ENCODE data around the gene ZCCHC14.
"Not testable (repeated sequence)": the region's sequence is repeated elsewhere in the genome, so short reads cannot be mapped to it uniquely, and the experiment has no call there.

Gene ZCCHC14

DNA sequence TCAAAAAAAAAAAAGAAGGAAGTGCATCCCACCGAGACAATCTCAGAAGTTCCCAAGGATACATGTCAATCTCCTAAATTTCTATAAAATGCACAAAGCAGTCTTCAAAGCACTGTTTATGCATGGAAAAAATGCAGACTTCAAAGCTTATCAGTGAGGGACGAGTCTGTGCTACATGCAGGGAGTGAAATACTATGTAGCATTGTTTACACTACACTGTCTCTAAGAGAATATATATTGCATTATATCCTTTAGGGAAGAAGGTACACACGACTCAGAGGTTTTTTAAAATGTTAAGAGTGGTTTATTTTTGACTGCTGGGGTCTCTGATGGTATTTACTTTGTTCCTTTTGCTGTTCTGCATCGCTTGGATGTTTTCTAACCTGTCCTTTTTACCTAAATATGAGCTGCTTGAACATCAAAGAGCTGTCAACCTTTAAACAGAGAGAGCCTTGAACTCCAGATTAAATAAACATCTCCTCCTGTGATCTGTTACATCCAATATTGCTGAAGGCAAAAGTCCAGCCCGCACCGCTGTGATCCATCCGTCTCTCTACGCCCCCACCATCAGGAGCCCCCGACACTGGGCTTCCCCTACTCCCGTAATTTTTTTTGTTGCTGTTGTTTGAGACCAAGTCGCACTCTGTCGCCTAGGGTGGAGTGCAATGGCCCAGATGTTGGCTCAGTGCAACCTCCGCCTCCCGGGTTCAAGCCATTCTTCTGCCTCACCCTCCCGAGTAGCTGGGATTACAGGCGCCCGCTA is 110.6 kb downstream of the ZCCHC14 start:
- no peak for DNase-seq (ENCODE audit: low spot score)

GRCh38 chr16:87380881-87381280 is 111.9 kb downstream of the ZCCHC14 start:
- DNase-seq (ENCODE audit: low spot score): no peak

- no peak for DNase-seq (ENCODE audit: low spot score)
Observed at GRCh38 chr16:87380403-87380802, 112.4 kb downstream of the ZCCHC14 start.

- not testable (repeated sequence) for DNase-seq (ENCODE audit: low spot score)
Observed at GRCh38 chr16:87379312-87379752, 113.5 kb downstream of the ZCCHC14 start.

DNA sequence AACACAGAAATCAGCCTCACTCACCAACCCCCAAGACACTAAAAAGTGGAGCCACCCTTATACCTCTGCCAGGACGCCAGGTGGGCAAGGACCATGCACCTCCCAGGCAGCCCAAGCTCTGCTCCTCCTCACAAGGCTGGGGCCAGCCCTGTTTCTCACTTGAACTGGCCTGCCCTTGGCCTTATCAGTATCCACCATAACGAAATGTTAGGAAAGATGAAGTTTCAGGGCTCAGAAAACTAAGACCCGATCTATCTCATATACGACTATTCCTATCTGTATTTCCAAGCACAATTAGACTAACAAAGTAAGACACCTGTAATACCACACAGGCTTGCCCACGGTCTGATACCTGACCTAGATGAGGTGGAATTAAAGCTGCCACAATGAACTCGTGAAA is 116.2 kb downstream of the ZCCHC14 start:
- no peak for DNase-seq (ENCODE audit: low spot score)

GRCh38 chr16:87375426-87376135 is 117.2 kb downstream of the ZCCHC14 start:
- no peak for DNase-seq (ENCODE audit: low spot score)

DNA sequence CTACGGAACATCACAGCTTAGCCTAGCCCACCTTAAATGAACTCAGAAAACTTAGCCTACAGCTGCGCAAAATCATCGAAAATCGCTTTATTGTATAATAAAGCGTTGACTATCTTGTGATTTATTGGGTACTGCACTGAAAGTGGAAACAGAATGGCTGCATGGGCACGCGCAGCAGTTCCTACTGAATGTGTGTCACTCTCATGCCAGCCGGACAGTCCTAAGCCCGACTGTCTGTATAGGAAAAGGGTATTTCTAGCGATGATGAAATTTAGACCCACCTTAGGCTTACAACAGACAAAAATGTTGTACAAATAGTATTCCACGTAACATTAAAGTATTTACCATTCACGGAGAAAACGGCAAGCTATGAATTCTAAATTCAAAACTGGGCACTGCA is 118.5 kb downstream of the ZCCHC14 start:
- no peak for DNase-seq (ENCODE audit: low spot score)

GRCh38 chr16:87372305-87372704 is 120.5 kb downstream of the ZCCHC14 start:
- DNase-seq (ENCODE audit: low spot score): no peak

DNA sequence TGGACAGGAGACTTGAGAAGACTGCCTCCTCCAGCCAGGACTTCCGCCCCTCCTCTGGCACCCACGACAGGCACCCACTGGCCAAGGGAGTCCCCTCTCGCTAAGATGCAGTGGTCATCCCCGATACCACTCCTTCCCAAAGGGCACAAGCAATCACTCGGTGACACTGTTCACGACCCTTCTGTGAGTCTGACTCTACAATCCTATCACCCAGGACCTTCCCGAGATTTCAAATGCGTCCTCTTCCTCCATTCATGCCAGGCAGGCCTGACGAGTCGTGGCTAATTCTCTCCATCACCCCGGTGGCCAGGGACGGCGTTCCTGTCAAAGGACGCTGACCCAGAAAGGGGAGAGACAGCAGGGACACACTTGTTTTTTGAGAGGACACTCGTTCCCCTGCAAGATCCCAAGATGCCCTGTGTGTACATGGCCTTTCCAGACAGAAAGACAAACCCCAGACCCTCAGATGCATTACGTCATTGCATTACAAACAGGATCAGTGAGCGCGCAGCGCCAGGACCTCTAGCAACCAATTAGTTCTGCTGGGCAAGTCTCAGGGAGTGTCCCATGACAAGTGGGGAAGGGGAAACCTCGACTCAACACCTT is 121.5 kb downstream of the ZCCHC14 start:
- no peak for DNase-seq (ENCODE audit: low spot score)

- DNase-seq (ENCODE audit: low spot score): no peak
Observed at GRCh38 chr16:87369796-87370719, 122.8 kb downstream of the ZCCHC14 start.

GRCh38 chr16:87369117-87369765 is 123.6 kb downstream of the ZCCHC14 start:
- no peak for DNase-seq (ENCODE audit: low spot score)

- DNase-seq (ENCODE audit: low spot score): no peak
Observed at GRCh38 chr16:87368029-87368770, 124.6 kb downstream of the ZCCHC14 start.

DNA sequence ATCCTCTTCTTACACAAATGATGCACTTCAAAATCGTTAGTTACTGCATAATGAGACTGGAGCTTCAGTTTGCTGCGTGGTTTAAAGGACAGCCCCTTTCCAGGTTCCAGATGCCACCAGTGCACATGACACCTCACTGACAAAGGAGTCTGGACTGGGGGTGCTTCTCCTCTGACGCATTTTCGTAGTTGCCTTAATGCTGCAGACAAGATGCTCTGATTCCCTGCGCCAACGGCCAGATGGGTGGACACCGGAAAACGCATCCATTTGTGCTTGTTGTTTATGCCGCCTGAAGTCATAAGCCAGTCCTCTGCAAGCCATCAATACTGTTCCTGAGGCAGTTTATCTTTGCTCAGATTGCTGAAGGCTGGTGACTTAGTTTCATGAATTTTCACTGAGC is 125.3 kb downstream of the ZCCHC14 start:
- no peak for DNase-seq (ENCODE audit: low spot score)

DNA sequence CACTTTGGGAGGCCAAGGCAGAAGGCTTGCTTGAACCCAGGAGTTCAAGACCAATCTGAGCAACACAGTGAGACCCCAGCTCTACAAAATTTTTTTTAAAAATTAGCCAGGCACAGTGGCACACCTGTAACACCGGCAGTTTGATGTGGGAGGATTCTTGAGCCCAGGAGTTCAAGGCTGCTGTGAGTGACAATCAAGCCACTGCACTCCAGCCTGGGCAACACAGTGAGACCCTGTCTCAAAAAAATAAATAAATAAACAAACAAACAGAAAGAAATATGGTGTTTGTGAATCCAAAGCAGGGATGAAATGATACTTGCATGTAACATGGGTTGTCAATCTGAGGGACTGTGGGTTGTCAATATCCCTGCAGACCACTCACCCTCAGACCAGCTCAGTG is 125.9 kb downstream of the ZCCHC14 start:
- DNase-seq (ENCODE audit: low spot score): no peak

GRCh38 chr16:87366288-87366687 is 126.5 kb downstream of the ZCCHC14 start:
- DNase-seq (ENCODE audit: low spot score): no peak

GRCh38 chr16:87365021-87365713 is 127.7 kb downstream of the ZCCHC14 start:
- DNase-seq (ENCODE audit: low spot score): no peak

GRCh38 chr16:87363771-87364455 is 128.9 kb downstream of the ZCCHC14 start:
- no peak for DNase-seq (ENCODE audit: low spot score)

GRCh38 chr16:87362828-87363559 is 129.8 kb downstream of the ZCCHC14 start:
- DNase-seq (ENCODE audit: low spot score): not testable (repeated sequence)

Data from left forelimb (tissue), 1 donor.